Right atrium auricular region (tissue), 2 donors: ENCODE data around the gene THOC6. TPM values are rescaled to one million over a fixed set of nuclear protein-coding genes. Genes with fewer than 3 reads are reported as not detected.

Source experiments
- DNase-seq: peaks from one replicate; pipeline ENCODE4 v3.0.0-alpha.2; 2019; ENCODE audit warnings: low spot score
- H3K27ac ChIP-seq, 2 donors: fragments of 200-600 bp; sonication (generic); 1 replicate in 1 of 2; 2 replicates in 1 of 2; pipeline ENCODE4 v1.5.1; 2016 to 2019
- H3K27me3 ChIP-seq, 2 donors: fragments of 200-600 bp; sonication (generic); one replicate each; pipeline versions ENCODE4 v1.5.1 to v1.6.0; 2017 to 2019
- H3K36me3 ChIP-seq: fragments of 200-600 bp; sonication (generic); one replicate; pipeline ENCODE4 v1.5.1; 2016
- H3K4me1 ChIP-seq, 2 donors: fragments of 200-600 bp; sonication (generic); one replicate each; pipeline versions ENCODE4 v1.5.1 to v1.6.0; 2017 to 2019
- H3K4me3 ChIP-seq, 2 donors: fragments of 200-600 bp; sonication (generic); 1 replicate in 1 of 2; 2 replicates in 1 of 2; pipeline ENCODE4 v1.5.1; 2017 to 2019; ENCODE audit warnings: mild to moderate bottlenecking in 1 of 2, moderate library complexity in 1 of 2
- H3K9me3 ChIP-seq, 2 donors: fragments of 200-600 bp; sonication (generic); one replicate each; pipeline ENCODE4 v1.5.1; 2019
- CTCF ChIP-seq, 2 donors: fragments of 200-600 bp; sonication (generic); IDR thresholded peaks; one replicate each; pipeline ENCODE4 v1.5.1; 2019; ENCODE audit warnings: antibody characterized with exemption in 2 of 2
- total RNA-seq, 2 donors: library from RNA; depleted of rRNA; stranded (reverse); fragments of >200 nt; gene quantifications; one replicate each; pipeline ENCODE4 v1.1.0, GENCODE V29; 2016

Gene THOC6
- 10 to 100 TPM in 1 of 2 donors, 1 to 10 TPM in 1; 7.4 to 12.6 TPM for total RNA-seq

DNA sequence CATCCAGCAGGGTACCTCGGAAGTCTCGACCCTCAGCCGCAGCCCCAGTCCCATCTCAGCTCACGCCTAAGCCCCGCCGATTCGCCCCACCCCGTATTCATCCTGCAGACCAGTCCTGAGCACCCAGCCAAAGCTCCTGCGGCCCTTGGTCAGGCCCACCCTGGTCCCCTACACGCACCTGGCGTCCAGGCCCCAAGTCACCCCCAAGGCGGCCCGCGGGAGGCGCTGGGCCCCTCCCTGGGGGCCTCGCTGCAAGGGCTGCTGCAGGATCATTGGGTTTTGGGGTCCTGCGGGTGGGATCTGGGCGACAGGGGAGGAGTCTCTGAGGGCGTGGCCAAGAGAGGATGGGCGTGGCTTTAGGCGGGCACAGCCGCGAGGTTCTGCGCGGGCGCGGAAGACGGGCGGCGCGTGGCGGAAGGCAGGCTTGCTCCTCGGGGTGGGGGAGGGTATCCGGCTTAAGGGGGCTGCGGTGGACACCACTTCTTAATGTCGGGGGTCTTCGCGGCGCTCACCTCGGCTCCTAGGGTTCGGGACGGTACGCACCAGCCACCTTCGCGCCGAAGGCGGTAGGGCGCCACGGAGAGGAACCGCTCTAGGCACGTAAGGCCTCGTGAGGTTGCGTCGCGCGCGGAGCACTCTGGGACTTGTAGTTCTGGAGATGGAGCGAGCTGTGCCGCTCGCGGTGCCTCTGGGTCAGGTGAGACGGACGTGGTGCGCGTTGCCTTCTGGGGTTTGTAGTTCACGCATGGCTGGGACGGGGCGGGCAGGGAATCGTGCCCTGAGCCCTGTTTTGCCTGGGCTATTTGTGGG lies at the start of gene THOC6, which contains the start of gene HCFC1R1:
THOC6 (plus strand) TSS at position 367 of the 810 bp plus-strand sequence; CDS start at position 659, 292 bp downstream.
HCFC1R1 (minus strand) TSS at position 274 of the 810 bp plus-strand sequence; CDS start at position 273, 1 bp downstream.
- H3K36me3 ChIP-seq: peaks cover 13% of the 10 kb centered on the region
- H3K4me3 ChIP-seq: peak within 1 kb of the TSS; percentile 46 to 74
- TF ChIP-seq CTCF (IDR thresholded peaks at IDR 0.05): peak in 1 of 2 donors; percentile 14
- peak within 1 kb of the TSS; percentile 95 to 99 for H3K27ac ChIP-seq
- peaks cover 0 to 55% of the 10 kb centered on the region in 2 donors for H3K4me1 ChIP-seq
- peak; percentile 99 for DNase-seq
- no peaks in the 10 kb centered on the region for H3K27me3 ChIP-seq
- no peaks in the 10 kb centered on the region for H3K9me3 ChIP-seq

DNA sequence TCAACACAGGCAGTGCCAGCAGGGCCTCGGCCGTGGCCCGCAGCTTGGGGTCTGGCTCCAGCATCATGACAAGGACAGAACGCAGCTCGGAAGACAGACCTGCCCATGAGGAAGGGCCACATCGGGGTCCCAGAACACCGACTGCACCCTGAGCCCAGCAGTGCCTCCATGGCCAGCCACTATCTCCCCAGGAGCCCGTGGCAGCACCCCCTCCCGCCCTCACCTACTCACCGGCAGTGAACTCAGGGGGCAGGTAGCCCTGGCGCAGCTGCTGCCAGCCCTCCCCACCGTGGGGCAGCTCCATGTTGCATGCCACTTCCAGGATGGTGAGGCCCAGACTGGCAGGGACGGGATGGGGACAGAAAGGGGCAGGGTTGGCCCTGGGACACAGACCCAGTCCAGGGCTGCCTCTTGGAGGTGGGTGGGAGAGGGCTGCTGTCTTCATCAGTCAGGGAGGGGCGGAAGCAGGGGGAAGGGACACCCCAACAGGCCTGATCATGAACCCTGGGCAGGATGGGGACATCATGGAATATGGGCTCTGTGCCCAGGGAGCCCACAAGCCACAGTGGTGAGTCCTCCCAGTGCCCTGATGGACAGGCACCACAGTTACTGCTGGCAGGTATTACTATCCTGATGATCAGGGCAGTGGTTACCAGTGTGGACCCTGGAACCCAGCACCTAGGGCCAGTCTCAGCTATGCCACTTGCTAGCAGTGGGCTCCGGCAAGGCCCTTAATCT lies 49.3 kb upstream of the THOC6 start:
- Histone ChIP-seq H3K36me3 (no peaks in the 10 kb centered on the region), H3K4me1 (peaks cover 0 to 19% of the 10 kb centered on the region in 2 donors), H3K9me3 (no peaks in the 10 kb centered on the region), H3K27me3 (no peaks in the 10 kb centered on the region), H3K4me3 (no peak overlapping the region), H3K27ac (no peak overlapping the region)
- DNase-seq: no peak
- TF ChIP-seq CTCF (IDR thresholded peaks at IDR 0.05): no peak

DNA sequence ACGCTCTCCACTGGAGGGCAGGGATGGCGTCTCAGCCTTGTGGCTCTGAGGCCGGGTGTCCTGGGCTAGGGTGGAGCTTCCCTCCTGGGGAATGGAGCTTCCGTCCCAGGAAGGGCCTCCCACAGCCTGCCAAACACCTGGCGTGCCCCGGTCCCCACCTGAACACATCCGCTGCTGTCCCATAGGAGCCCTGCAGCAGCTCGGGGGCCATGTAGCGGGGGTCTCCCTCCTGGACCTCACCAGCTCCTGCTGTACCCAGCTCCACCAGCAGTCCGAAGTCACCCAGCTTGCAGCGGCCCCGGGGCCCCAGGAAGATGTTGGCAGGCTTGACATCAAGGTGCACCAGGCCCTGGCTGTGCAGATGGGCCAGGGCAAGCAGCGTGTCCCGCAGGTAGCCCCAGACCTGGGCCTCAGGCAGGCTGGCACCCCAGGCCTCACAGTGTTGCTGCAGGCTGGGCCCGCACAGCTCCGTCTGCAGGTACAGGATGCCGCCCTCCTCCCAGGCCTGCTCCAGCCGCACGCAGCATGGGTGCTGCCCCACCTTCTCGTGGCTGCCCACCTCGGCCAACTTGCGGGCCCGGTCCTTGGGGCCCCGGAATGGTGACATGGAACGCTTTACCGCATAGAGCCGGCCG lies 48.6 kb upstream of the THOC6 start:
- no peak for TF ChIP-seq CTCF (IDR thresholded peaks at IDR 0.05)
- no peak for DNase-seq
- no peaks in the 10 kb centered on the region for H3K9me3 ChIP-seq
- peaks cover 0 to 19% of the 10 kb centered on the region in 2 donors for H3K4me1 ChIP-seq
- no peak overlapping the region for H3K27ac ChIP-seq
- no peak overlapping the region for H3K4me3 ChIP-seq
- no peaks in the 10 kb centered on the region for H3K36me3 ChIP-seq
- H3K27me3 ChIP-seq: no peaks in the 10 kb centered on the region

DNA sequence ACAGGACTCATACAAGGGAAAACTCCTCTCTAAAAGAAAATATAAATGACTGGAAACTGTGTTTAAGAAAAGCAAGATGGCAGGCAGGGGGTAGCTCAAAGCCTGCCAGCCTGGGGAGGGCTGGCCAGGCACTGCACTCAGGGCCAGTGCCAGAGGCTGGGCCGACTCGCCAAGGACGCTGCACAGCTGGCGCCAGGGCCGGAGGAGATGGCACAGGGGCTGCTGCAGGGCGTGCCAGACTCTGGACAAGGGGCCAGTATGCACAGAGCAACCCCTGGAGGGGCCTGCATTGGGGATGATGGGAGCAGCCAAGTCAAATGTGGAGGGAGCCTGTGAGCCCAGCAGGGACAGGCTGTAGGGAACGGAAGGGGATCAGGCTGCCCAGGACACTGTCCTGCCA lies 47.6 kb upstream of the THOC6 start:
- Histone ChIP-seq H3K27ac (no peak overlapping the region), H3K4me1 (peaks cover 0 to 20% of the 10 kb centered on the region in 2 donors), H3K4me3 (no peak overlapping the region), H3K27me3 (no peaks in the 10 kb centered on the region), H3K36me3 (no peaks in the 10 kb centered on the region), H3K9me3 (no peaks in the 10 kb centered on the region)
- no peak for DNase-seq
- TF ChIP-seq CTCF (IDR thresholded peaks at IDR 0.05): no peak

DNA sequence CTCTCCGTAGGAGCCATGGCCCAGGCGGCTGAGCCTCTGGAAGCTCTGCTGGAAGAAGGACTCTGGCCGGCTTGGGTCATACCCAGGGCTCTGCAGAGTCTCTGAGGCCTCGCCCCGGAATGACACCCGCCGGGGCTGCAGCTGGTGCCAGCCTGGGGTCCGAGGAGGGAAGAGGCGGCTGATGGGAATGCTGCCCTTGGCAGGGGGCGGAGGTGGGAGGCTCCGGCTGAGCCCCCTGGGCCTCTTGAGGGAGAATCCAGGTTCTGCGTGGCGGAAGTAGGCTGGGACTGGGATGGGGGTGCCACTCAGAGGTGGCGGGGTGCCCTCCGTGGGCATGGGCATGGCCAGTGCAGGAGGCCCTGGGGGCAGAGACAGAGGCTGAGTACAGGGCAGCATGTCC lies 47.2 kb upstream of the THOC6 start:
- Histone ChIP-seq H3K36me3 (no peaks in the 10 kb centered on the region), H3K27me3 (no peaks in the 10 kb centered on the region), H3K9me3 (no peaks in the 10 kb centered on the region), H3K4me3 (no peak overlapping the region), H3K4me1 (peaks cover 0 to 21% of the 10 kb centered on the region in 2 donors), H3K27ac (no peak overlapping the region)
- no peak for DNase-seq
- no peak for TF ChIP-seq CTCF (IDR thresholded peaks at IDR 0.05)
